GM18861 (cell line): Measurements from ENCODE around the gene WBP1.
"Not testable (repeated sequence)": the region's sequence is repeated elsewhere in the genome, so short reads cannot be mapped to it uniquely, and the experiment has no call there.

ENCODE experiments used
- ATAC-seq: cut with Tn5 transposase; IDR thresholded peaks from one replicate; pipeline ENCODE4 v1.9.1; 2021; ENCODE audit not compliant: unreplicated experiment

The WBP1 gene

GRCh38 chr2:74426181-74426758, 32.0 kb upstream of the WBP1 start:
- ATAC-seq = no peak

- ATAC-seq = no peak
Observed at GRCh38 chr2:74427551-74427950, 30.7 kb upstream of the WBP1 start.

- ATAC-seq = no peak
Observed at GRCh38 chr2:74428675-74429074, 29.6 kb upstream of the WBP1 start.

GRCh38 chr2:74429487-74430451, 28.5 kb upstream of the WBP1 start:
- no peak for ATAC-seq

- no peak for ATAC-seq
Observed at GRCh38 chr2:74430502-74430901, 27.7 kb upstream of the WBP1 start.

- ATAC-seq = no peak
Observed at GRCh38 chr2:74436111-74436805, 22.0 kb upstream of the WBP1 start.

GRCh38 chr2:74436848-74437695, 21.2 kb upstream of the WBP1 start:
- ATAC-seq = no peak

- no peak for ATAC-seq
Observed at GRCh38 chr2:74438248-74438647, 20.0 kb upstream of the WBP1 start.

GRCh38 chr2:74439373-74439772, 18.9 kb upstream of the WBP1 start:
- ATAC-seq = no peak

GRCh38 chr2:74439803-74440377, 18.3 kb upstream of the WBP1 start:
- no peak for ATAC-seq

GRCh38 chr2:74440378-74441169, 17.7 kb upstream of the WBP1 start:
- peak; percentile 80 for ATAC-seq

GRCh38 chr2:74441170-74441689, 17.0 kb upstream of the WBP1 start:
- no peak for ATAC-seq

GRCh38 chr2:74441690-74442482, 16.4 kb upstream of the WBP1 start, which contains the start of gene RTKN:
RTKN (minus strand) TSS chr2:74441937; CDS start chr2:74441816, 121 bp downstream.
- peak; percentile 34 for ATAC-seq

- not testable (repeated sequence) for ATAC-seq
Observed at GRCh38 chr2:74442483-74443297, 15.5 kb upstream of the WBP1 start.

- no peak for ATAC-seq
Observed at GRCh38 chr2:74444498-74445318, 13.5 kb upstream of the WBP1 start.

GRCh38 chr2:74447230-74447999, 10.8 kb upstream of the WBP1 start:
- ATAC-seq = no peak
